HepG2 (cell line): Measurements from ENCODE around the gene CSMD2. TPM values are rescaled to one million over a fixed set of nuclear protein-coding genes. Genes with fewer than 3 reads are reported as not detected.

Experiments
- ATAC-seq: fragments of 200-7000 bp; cut with Tn5 transposase; 3 replicates; pipeline ENCODE4 v1.9.1; 2020; ENCODE audit warnings: mild to moderate bottlenecking, moderate library complexity
- BruUV-seq: library from RNA; stranded (reverse); fragments of 400-500 nt; replicated peaks from 2 replicates; lab custom pipeline; 2021; lab: Mats Ljungman, UMichigan
- CTCF ChIA-PET: fragments of 300-600 bp; formaldehyde crosslinking; extraction: SDS; loops from one replicate; lab custom pipeline; 2021; ENCODE audit warnings: low total read pairs, inconsistent platforms, low intra/inter-chr PET ratio; lab: Yijun Ruan, JAX
- POLR2A ChIA-PET: fragments of 350-600 bp; sonication (Branson Sonifier 250); formaldehyde crosslinking; loops from one replicate; lab custom pipeline; 2020; ENCODE audit warnings: antibody characterized with exemption, inconsistent platforms; lab: Yijun Ruan, JAX
- DNase-seq: peaks from one replicate; pipeline ENCODE4 v3.0.0-alpha.2; 2015; ENCODE audit warnings: low spot score
- FAIRE-seq: peaks from 3 replicates; lab custom pipeline; 2011; peaks lifted over from hg19 to GRCh38; lab: Jason Lieb, UNC
- H2AFZ ChIP-seq: one replicate; pipeline ENCODE4 v1.6.1; 2011; ENCODE audit warnings: low read length, inconsistent platforms
- H3K27ac ChIP-seq: fragments of 300-600 bp; 3 replicates; pipeline ENCODE4 v1.8.0; 2011; ENCODE audit warnings: mixed run types, mild to moderate bottlenecking, mixed read lengths, low read length, inconsistent platforms; ENCODE audit not compliant: insufficient read depth; ENCODE audit errors: extremely low read length
- H3K27me3 ChIP-seq, 2 experiments: fragments of 200-600 bp in 1 of 2; 2 replicates in 1 of 2; 3 replicates in 1 of 2; pipeline versions ENCODE4 v1.6.0 to v1.8.0; 2011; ENCODE audit warnings: low read length in 2 of 2, mild to moderate bottlenecking in 2 of 2, moderate library complexity in 2 of 2, inconsistent platforms in 1 of 2; ENCODE audit not compliant: insufficient read depth in 2 of 2, control insufficient read depth in 1 of 2
- H3K36me3 ChIP-seq, 2 experiments: fragments of 200-600 bp in 1 of 2; replicated peaks in 1 of 2; 2 replicates in 1 of 2; 3 replicates in 1 of 2; pipeline versions ENCODE4 v1.5.1 to v1.8.0; 2011; ENCODE audit warnings: low read length in 2 of 2, inconsistent platforms in 1 of 2; ENCODE audit not compliant: insufficient read depth in 2 of 2, control insufficient read depth in 1 of 2
- H3K4me1 ChIP-seq: 2 replicates; pipeline ENCODE4 v1.5.1; 2012; ENCODE audit warnings: low read length, inconsistent platforms; ENCODE audit not compliant: insufficient read depth
- H3K4me2 ChIP-seq: 2 replicates; pipeline ENCODE4 v1.6.0; 2011; ENCODE audit warnings: low read depth, low read length, inconsistent platforms
- H3K4me3 ChIP-seq, 3 experiments: fragments of 200-600 bp in 1 of 3; sonication (generic), shearing (Covaris generic) in 1 of 3; replicated peaks in 1 of 3; 2 replicates each; pipeline ENCODE4 v1.5.1; 2011 to 2016; ENCODE audit warnings: low read length in 3 of 3, inconsistent platforms in 2 of 3, low read depth in 2 of 3, mild to moderate bottlenecking in 2 of 3, control low read depth in 1 of 3, mixed read lengths in 1 of 3; ENCODE audit not compliant: insufficient read depth in 1 of 3
- H3K79me2 ChIP-seq: one replicate; pipeline ENCODE4 v1.6.1; 2011; ENCODE audit warnings: low read length, inconsistent platforms; ENCODE audit not compliant: insufficient read depth
- H3K9ac ChIP-seq: 2 replicates; pipeline ENCODE4 v1.6.0; 2011; ENCODE audit warnings: mild to moderate bottlenecking, low read depth, low read length, inconsistent platforms; ENCODE audit not compliant: insufficient read depth
- H3K9me3 ChIP-seq: 2 replicates; pipeline ENCODE4 v1.5.1; 2012; ENCODE audit warnings: mild to moderate bottlenecking, low read length
- H4K20me1 ChIP-seq: 2 replicates; pipeline ENCODE4 v1.6.0; 2011; ENCODE audit warnings: inconsistent platforms, mild to moderate bottlenecking, low read length, moderate library complexity; ENCODE audit not compliant: insufficient read depth
- ATAD3A ChIP-seq: sonication (generic); formaldehyde crosslinking; IDR thresholded peaks from 2 replicates; pipeline ENCODE4 v1.4.0; 2020; ENCODE audit warnings: missing genetic modification reagents
- BCL6 ChIP-seq: IDR thresholded peaks from 2 replicates; pipeline ENCODE4 v1.6.1; 2016; ENCODE audit warnings: missing genetic modification reagents, missing compliant biosample characterization
- CENPX ChIP-seq: sonication (generic); formaldehyde crosslinking; IDR thresholded peaks from 2 replicates; pipeline ENCODE4 v1.9.0; 2021; ENCODE audit warnings: mild to moderate bottlenecking, missing genetic modification reagents, moderate library complexity
- CHCHD3 ChIP-seq: sonication (generic); formaldehyde crosslinking; IDR thresholded peaks from 2 replicates; pipeline ENCODE4 v1.8.0; 2022; ENCODE audit warnings: mild to moderate bottlenecking, missing genetic modification reagents, moderate library complexity
- GPN1 ChIP-seq: sonication (generic); formaldehyde crosslinking; IDR thresholded peaks from 2 replicates; pipeline ENCODE4 v1.5.1; 2020; ENCODE audit warnings: missing genetic modification reagents, borderline replicate concordance
- HNRNPK ChIP-seq: fragments of 200-400 bp; formaldehyde crosslinking; IDR thresholded peaks from 2 replicates; pipeline ENCODE4 v1.6.1; 2018; ENCODE audit warnings: low read length, low read depth, moderate library complexity, mild to moderate bottlenecking; ENCODE audit not compliant: poor library complexity, severe bottlenecking
- HNRNPUL1 ChIP-seq: fragments of 200-400 bp; formaldehyde crosslinking; IDR thresholded peaks from 2 replicates; pipeline ENCODE4 v1.6.1; 2017; ENCODE audit warnings: low read depth, mild to moderate bottlenecking, low read length, moderate library complexity
- NR2F2 ChIP-seq: IDR thresholded peaks from 2 replicates; pipeline ENCODE4 v1.6.1; 2012; ENCODE audit warnings: low read depth, inconsistent platforms, borderline replicate concordance
- POGZ ChIP-seq: sonication (generic); formaldehyde crosslinking; IDR thresholded peaks from 2 replicates; pipeline ENCODE4 v1.4.0; 2020; ENCODE audit warnings: mild to moderate bottlenecking, missing genetic modification reagents
- SMARCC2 ChIP-seq: fragments of 450-650 bp; IDR thresholded peaks from 2 replicates; pipeline ENCODE4 v1.6.1; 2017; ENCODE audit warnings: antibody characterized with exemption, mild to moderate bottlenecking
- SP2 ChIP-seq: sonication (generic); formaldehyde crosslinking; IDR thresholded peaks from 2 replicates; pipeline ENCODE4 v1.5.1; 2020; ENCODE audit warnings: mild to moderate bottlenecking, missing genetic modification reagents
- TRIM24 ChIP-seq: sonication (generic); formaldehyde crosslinking; IDR thresholded peaks from 2 replicates; pipeline ENCODE4 v1.8.0; 2022; ENCODE audit warnings: mild to moderate bottlenecking, missing genetic modification reagents
- ZNF225 ChIP-seq: sonication (generic); formaldehyde crosslinking; IDR thresholded peaks from 2 replicates; pipeline ENCODE4 v1.4.0; 2020; ENCODE audit warnings: mild to moderate bottlenecking, missing genetic modification reagents
- ZNF441 ChIP-seq: sonication (generic); formaldehyde crosslinking; IDR thresholded peaks from 2 replicates; pipeline ENCODE4 v1.7.0; 2021; ENCODE audit warnings: missing genetic modification reagents, borderline replicate concordance
- WGBS: methylation state at CpG from one replicate; pipeline ENCODE4 v1.1.6; 2017; ENCODE audit warnings: low lambda C conversion rate; 5-methylcytosine and 5-hydroxymethylcytosine counted together
- in situ Hi-C: cut with HindIII; loops from 2 replicates; pipeline ENCODE4 v1.10.0; 2017; ENCODE audit warnings: low pct_unique_long_range_greater_than_20kb; ENCODE audit not compliant: extremely low pct_ligation_motif_present
- intact Hi-C: fragments of 100-400 bp; cut with micrococcal nuclease; formaldehyde crosslinking; loops from one replicate; pipeline ENCODE4 v1.10.0; 2022; ENCODE audit not compliant: unreplicated experiment
- polyA plus RNA-seq, 8 experiments: library from polyadenylated mRNA; depleted of rRNA in 3 of 8; stranded (reverse) in 7 of 8; unstranded in 1 of 8; fragments of >200 nt; fragmentation: Illumina TruSeq in 4 of 8; extraction: Trizol in 4 of 8; gene quantifications; 2 replicates each; pipeline versions ENCODE4 v1.2.1 to v1.2.3, GENCODE V29; 2011 to 2016; ENCODE audit warnings: low read depth in 4 of 8, missing spikeins in 1 of 8, mixed read lengths in 1 of 8; ENCODE audit not compliant: insufficient read depth in 1 of 8
- total RNA-seq, 5 experiments: library from RNA; depleted of rRNA; stranded (reverse); fragments of >200 nt; fragmentation: Illumina TruSeq; extraction: Trizol; gene quantifications; 2 replicates each; pipeline ENCODE4 v1.2.3, GENCODE V29; 2016; ENCODE audit warnings: low read depth in 1 of 5
- TF ChIP-seq, protein P1 (sequence below): sonication (generic); formaldehyde crosslinking; IDR thresholded peaks from 2 replicates; pipeline ENCODE4 v1.4.0; 2020; ENCODE audit warnings: missing genetic modification reagents
- TF ChIP-seq, protein P2 (sequence below): sonication (generic); formaldehyde crosslinking; IDR thresholded peaks from 2 replicates; pipeline ENCODE4 v1.4.0; 2020; ENCODE audit warnings: missing genetic modification reagents

CSMD2 gene
- total and polyA plus RNA-seq, 2 of the 13 experiments (the other 11 are each of a cell fraction or from before 2014, with no cell fraction given) = not detected

DNA sequence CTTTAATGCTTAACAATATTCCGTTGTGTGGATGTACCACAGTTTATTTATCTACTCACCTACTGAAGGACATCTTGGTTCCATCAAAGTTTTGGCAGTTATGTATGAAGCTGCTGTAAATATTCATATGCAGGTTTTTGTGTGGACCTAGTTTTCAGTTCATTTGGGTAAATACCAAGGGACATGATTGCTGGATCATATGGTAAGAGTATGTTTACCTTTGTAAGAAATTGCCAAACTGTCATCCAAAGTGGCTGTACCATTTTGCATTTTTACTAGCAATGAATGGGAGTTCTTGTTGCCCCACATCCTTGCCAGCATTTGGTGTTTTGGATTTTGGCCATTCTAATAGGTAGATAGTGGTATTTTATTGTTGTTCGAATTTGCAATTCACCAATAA, 682.6 kb downstream of the CSMD2 start (continued):
- no peak for TF ChIP-seq GPN1
- no peak for TF ChIP-seq BCL6 (CRISPR knock-in tag)

DNA sequence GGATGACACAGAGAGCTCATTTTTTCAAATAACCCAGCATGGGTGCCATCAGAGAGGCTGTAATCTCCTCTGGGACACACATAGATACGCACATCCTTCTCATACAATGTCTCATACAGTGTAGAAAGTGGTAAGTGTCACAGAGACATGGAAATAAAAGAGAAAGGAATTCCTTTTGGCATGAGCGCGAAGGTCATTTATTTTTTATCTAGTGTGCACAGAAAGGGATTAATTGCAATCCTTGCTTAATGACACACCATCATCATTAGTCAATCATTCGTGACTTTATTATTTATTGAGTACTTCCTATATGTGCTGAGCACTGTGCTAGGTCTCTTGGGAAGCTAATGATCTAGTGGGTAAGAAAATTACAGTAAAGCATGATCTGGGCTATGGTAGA, 687.6 kb downstream of the CSMD2 start:
- Histone ChIP-seq H3K36me3 (peaks cover 0 to 1% of the 10 kb centered on the region in 2 experiments; a peak in 1 of 5 replicates), H3K4me1 (peaks cover 13% of the 10 kb centered on the region), H4K20me1 (no peaks in the 10 kb centered on the region), H3K79me2 (peaks cover 4% of the 10 kb centered on the region), H3K27me3 (no peaks in the 10 kb centered on the region; a peak in 1 of 5 replicates), H2AFZ (no peak overlapping the region), H3K9me3 (no peaks in the 10 kb centered on the region), H3K9ac (no peak overlapping the region), H3K27ac (no peak overlapping the region), H3K4me2 (no peak overlapping the region), H3K4me3 (no peak overlapping the region)
- FAIRE-seq = no peak
- no TSS peak for BruUV-seq
- 73% methylated on average over 4 of the region's 4 CpGs for WGBS
- no peak for TF ChIP-seq POGZ (CRISPR knock-in tag)
- no peak for TF ChIP-seq NR2F2
- TF ChIP-seq ZNF441 (CRISPR knock-in tag) = no peak
- TF ChIP-seq HNRNPUL1 = no peak
- TF ChIP-seq ZNF225 = no peak
- TF ChIP-seq HNRNPK = no peak
- TF ChIP-seq SMARCC2 = no peak
- TF ChIP-seq CENPX (CRISPR knock-in tag) = no peak
- TF ChIP-seq, protein P1, sequence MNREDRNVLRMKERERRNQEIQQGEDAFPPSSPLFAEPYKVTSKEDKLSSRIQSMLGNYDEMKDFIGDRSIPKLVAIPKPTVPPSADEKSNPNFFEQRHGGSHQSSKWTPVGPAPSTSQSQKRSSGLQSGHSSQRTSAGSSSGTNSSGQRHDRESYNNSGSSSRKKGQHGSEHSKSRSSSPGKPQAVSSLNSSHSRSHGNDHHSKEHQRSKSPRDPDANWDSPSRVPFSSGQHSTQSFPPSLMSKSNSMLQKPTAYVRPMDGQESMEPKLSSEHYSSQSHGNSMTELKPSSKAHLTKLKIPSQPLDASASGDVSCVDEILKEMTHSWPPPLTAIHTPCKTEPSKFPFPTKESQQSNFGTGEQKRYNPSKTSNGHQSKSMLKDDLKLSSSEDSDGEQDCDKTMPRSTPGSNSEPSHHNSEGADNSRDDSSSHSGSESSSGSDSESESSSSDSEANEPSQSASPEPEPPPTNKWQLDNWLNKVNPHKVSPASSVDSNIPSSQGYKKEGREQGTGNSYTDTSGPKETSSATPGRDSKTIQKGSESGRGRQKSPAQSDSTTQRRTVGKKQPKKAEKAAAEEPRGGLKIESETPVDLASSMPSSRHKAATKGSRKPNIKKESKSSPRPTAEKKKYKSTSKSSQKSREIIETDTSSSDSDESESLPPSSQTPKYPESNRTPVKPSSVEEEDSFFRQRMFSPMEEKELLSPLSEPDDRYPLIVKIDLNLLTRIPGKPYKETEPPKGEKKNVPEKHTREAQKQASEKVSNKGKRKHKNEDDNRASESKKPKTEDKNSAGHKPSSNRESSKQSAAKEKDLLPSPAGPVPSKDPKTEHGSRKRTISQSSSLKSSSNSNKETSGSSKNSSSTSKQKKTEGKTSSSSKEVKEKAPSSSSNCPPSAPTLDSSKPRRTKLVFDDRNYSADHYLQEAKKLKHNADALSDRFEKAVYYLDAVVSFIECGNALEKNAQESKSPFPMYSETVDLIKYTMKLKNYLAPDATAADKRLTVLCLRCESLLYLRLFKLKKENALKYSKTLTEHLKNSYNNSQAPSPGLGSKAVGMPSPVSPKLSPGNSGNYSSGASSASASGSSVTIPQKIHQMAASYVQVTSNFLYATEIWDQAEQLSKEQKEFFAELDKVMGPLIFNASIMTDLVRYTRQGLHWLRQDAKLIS (CRISPR knock-in tag) = no peak
- no peak for TF ChIP-seq ATAD3A (CRISPR knock-in tag)
- TF ChIP-seq, protein P2, sequence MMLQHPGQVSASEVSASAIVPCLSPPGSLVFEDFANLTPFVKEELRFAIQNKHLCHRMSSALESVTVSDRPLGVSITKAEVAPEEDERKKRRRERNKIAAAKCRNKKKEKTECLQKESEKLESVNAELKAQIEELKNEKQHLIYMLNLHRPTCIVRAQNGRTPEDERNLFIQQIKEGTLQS (CRISPR knock-in tag) = no peak
- no peak for TF ChIP-seq CHCHD3 (CRISPR knock-in tag)
- TF ChIP-seq TRIM24 = no peak
- TF ChIP-seq SP2 (CRISPR knock-in tag) = no peak
- ChIA-PET CTCF (no interaction called here), POLR2A (no interaction called here)
- in situ Hi-C loops = no loop called here
- DNase-seq = no peak
- no peak for ATAC-seq
- intact Hi-C loops = no loop called here
